ENCODE data around the gene CRIP2.

The CRIP2 gene

GRCh38 chr14:105444859-105445258 is 29.8 kb upstream of the CRIP2 start:
- DNase-seq (ENCODE audit: low read depth), result no peak

- DNase-seq (ENCODE audit: low read depth), result no peak
Observed at GRCh38 chr14:105445290-105445689, 29.3 kb upstream of the CRIP2 start.

GRCh38 chr14:105445901-105446845 is 28.4 kb upstream of the CRIP2 start:
- no peak for DNase-seq (ENCODE audit: low read depth)

GRCh38 chr14:105446971-105447370 is 27.6 kb upstream of the CRIP2 start:
- DNase-seq (ENCODE audit: low read depth), result no peak

GRCh38 chr14:105447651-105448640 is 26.7 kb upstream of the CRIP2 start:
- DNase-seq (ENCODE audit: low read depth), result no peak

- DNase-seq (ENCODE audit: low read depth), result peak; percentile 43
Observed at GRCh38 chr14:105448706-105449111, 25.9 kb upstream of the CRIP2 start.

- no peak for DNase-seq (ENCODE audit: low read depth)
Observed at GRCh38 chr14:105449276-105450122, 25.1 kb upstream of the CRIP2 start.

GRCh38 chr14:105450123-105450505 is 24.5 kb upstream of the CRIP2 start:
- no peak for DNase-seq (ENCODE audit: low read depth)

- DNase-seq (ENCODE audit: low read depth), result no peak
Observed at GRCh38 chr14:105450864-105451720, 23.5 kb upstream of the CRIP2 start.

- DNase-seq (ENCODE audit: low read depth), result no peak
Observed at GRCh38 chr14:105452963-105453362, 21.7 kb upstream of the CRIP2 start.

GRCh38 chr14:105453847-105454246 is 20.8 kb upstream of the CRIP2 start:
- no peak for DNase-seq (ENCODE audit: low read depth)

GRCh38 chr14:105455086-105455640 is 19.5 kb upstream of the CRIP2 start:
- DNase-seq (ENCODE audit: low read depth), result no peak

GRCh38 chr14:105455766-105456660 is 18.6 kb upstream of the CRIP2 start:
- no peak for DNase-seq (ENCODE audit: low read depth)

GRCh38 chr14:105456736-105457617 is 17.6 kb upstream of the CRIP2 start:
- no peak for DNase-seq (ENCODE audit: low read depth)

- DNase-seq (ENCODE audit: low read depth), result no peak
Observed at GRCh38 chr14:105458010-105458409, 16.6 kb upstream of the CRIP2 start.

GRCh38 chr14:105458571-105458970 is 16.1 kb upstream of the CRIP2 start:
- DNase-seq (ENCODE audit: low read depth), result no peak

- DNase-seq (ENCODE audit: low read depth), result no peak
Observed at GRCh38 chr14:105460116-105460515, 14.5 kb upstream of the CRIP2 start.

- no peak for DNase-seq (ENCODE audit: low read depth)
Observed at GRCh38 chr14:105460616-105461015, 14.0 kb upstream of the CRIP2 start.
